A549 (cell line): ENCODE measurements around the gene MAP3K7CL.

Source experiments
- CHD2 ChIP-seq: fragments of 150-350 bp; IDR thresholded peaks from 2 replicates; pipeline ENCODE4 v1.6.1; 2014; ENCODE audit warnings: low read length; ENCODE audit not compliant: partially characterized antibody
- CTCF ChIP-seq: fragments of >200 bp; sonication (Bioruptor Twin); formaldehyde crosslinking; IDR thresholded peaks from 3 replicates; pipeline ENCODE4 v1.5.1; 2016
- EP300 ChIP-seq, 2 experiments: fragments of >200 bp; sonication (Bioruptor Twin); formaldehyde crosslinking; IDR thresholded peaks; 2 replicates in 1 of 2; 3 replicates in 1 of 2; pipeline ENCODE4 v1.6.1; 2016 to 2017
- PHF8 ChIP-seq: fragments of 200-600 bp; sonication (generic); IDR thresholded peaks from 2 replicates; pipeline ENCODE4 v1.6.1; 2016; ENCODE audit warnings: low read depth, mild to moderate bottlenecking, antibody characterized with exemption, moderate library complexity, borderline replicate concordance
- POLR2A ChIP-seq: IDR thresholded peaks from 2 replicates; pipeline ENCODE4 v1.6.1; 2012; ENCODE audit warnings: mild to moderate bottlenecking, low read length
- USF2 ChIP-seq: fragments of 450-650 bp; IDR thresholded peaks from 2 replicates; pipeline ENCODE4 v1.6.1; 2014; ENCODE audit warnings: antibody characterized with exemption

GRCh38 chr21:29115899-29116298, 14.5 kb upstream of the MAP3K7CL start:
- TF ChIP-seq USF2 (no peak), CTCF (no peak), PHF8 (no peak), EP300 (IDR thresholded peaks at IDR 0.05) (no peak), CHD2 (no peak), POLR2A (no peak)
